ENCODE measurements around the gene EFNA4.

DNA sequence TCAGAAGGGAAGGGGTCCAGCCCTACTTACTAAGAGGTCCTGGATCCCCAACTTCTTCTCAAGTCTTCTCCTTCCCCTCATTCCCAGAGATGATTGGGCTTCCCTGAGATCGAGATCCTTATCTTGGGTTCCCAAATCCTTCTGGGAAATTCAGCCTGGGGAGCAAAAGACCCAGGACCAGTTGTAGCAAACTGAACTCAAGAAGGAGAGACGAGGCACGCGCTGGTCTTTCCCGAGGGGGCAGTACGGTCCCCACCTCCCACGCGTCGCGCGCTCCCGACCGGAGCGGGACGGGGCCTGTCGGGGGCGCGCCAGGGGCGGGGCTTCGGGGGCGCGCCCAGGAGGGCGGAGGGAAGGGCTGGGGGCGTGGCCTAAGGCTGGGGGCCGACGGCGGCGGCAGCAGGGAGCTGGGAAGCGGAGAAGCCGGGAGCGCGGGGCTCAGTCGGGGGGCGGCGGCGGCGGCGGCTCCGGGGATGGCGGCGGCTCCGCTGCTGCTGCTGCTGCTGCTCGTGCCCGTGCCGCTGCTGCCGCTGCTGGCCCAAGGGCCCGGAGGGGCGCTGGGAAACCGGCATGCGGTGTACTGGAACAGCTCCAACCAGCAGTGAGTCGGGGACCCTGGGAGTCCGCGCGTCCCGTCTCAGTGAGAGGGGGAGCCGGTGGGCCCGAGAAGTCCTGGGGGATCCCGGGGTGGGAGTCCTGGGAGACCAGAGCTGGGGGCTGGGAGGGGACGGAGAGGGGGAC, 15.1 kb downstream of the EFNA4 start, which contains the start of gene EFNA3:
- TF ChIP-seq, protein P1, sequence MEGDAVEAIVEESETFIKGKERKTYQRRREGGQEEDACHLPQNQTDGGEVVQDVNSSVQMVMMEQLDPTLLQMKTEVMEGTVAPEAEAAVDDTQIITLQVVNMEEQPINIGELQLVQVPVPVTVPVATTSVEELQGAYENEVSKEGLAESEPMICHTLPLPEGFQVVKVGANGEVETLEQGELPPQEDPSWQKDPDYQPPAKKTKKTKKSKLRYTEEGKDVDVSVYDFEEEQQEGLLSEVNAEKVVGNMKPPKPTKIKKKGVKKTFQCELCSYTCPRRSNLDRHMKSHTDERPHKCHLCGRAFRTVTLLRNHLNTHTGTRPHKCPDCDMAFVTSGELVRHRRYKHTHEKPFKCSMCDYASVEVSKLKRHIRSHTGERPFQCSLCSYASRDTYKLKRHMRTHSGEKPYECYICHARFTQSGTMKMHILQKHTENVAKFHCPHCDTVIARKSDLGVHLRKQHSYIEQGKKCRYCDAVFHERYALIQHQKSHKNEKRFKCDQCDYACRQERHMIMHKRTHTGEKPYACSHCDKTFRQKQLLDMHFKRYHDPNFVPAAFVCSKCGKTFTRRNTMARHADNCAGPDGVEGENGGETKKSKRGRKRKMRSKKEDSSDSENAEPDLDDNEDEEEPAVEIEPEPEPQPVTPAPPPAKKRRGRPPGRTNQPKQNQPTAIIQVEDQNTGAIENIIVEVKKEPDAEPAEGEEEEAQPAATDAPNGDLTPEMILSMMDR (conservative IDR thresholded peaks at IDR 0.05 in 1 of 2, IDR thresholded peaks at IDR 0.05 in 1 of 2; ENCODE audit: low read depth in 1 of 2, low read length in 2 of 2), result no peak
- no peak for TF ChIP-seq EZH2 (IDR thresholded peaks at IDR 0.05; ENCODE audit: low read length, missing control alignments)

Data from fibroblast of lung (primary cell).